Upper lobe of left lung (tissue), 6 donors: Measurements from ENCODE around the gene DLGAP1. TPM values are rescaled to one million over a fixed set of nuclear protein-coding genes. Genes with fewer than 3 reads are reported as not detected.
"Not testable (repeated sequence)": the region's sequence is repeated elsewhere in the genome, so short reads cannot be mapped to it uniquely, and the experiment has no call there.

Experiments used
- ATAC-seq, 2 donors: fragments of 200-7000 bp; cut with Tn5 transposase; one replicate each; pipeline ENCODE4 v1.9.1; 2022; ENCODE audit warnings: mild to moderate bottlenecking in 2 of 2, moderate library complexity in 2 of 2; ENCODE audit not compliant: low FRiP score in 2 of 2
- DNase-seq, 2 donors: peaks; one replicate each; pipeline ENCODE4 v3.0.0-alpha.2; 2019 to 2020
- H3K27ac ChIP-seq, 4 donors: fragments of 200-600 bp; sonication (generic); one replicate each; pipeline ENCODE4 v1.5.1; 2016 to 2019
- H3K27me3 ChIP-seq, 4 donors: fragments of 200-600 bp; sonication (generic); one replicate each; pipeline ENCODE4 v1.5.1; 2017 to 2019
- H3K36me3 ChIP-seq, 4 donors: fragments of 200-600 bp; sonication (generic); one replicate each; pipeline ENCODE4 v1.5.1; 2016 to 2019
- H3K4me1 ChIP-seq, 4 donors: fragments of 200-600 bp; sonication (generic); one replicate each; pipeline ENCODE4 v1.5.1; 2018 to 2019
- H3K4me3 ChIP-seq, 4 donors: fragments of 200-600 bp; sonication (generic); one replicate each; pipeline ENCODE4 v1.5.1; 2017 to 2019; ENCODE audit warnings: mild to moderate bottlenecking in 2 of 4, moderate library complexity in 1 of 4
- H3K9me3 ChIP-seq, 4 donors: fragments of 200-600 bp; sonication (generic); one replicate each; pipeline ENCODE4 v1.5.1; 2018 to 2019
- CTCF ChIP-seq, 6 experiments: fragments of 450-650 bp in 4 of 6; fragments of 200-600 bp in 2 of 6; sonication (generic) in 2 of 6; IDR thresholded peaks; one replicate each; pipeline ENCODE4 v1.5.1; 2016 to 2019; ENCODE audit warnings: antibody characterized with exemption in 6 of 6
- EP300 ChIP-seq, 4 donors: sonication (generic); formaldehyde crosslinking; IDR thresholded peaks; one replicate each; pipeline ENCODE4 v1.5.1; 2017; ENCODE audit warnings: antibody characterized with exemption in 4 of 4, control low read depth in 2 of 4
- POLR2A ChIP-seq, 4 donors: fragments of 450-650 bp; IDR thresholded peaks; one replicate each; pipeline ENCODE4 v1.5.1; 2016 to 2017; ENCODE audit warnings: antibody characterized with exemption in 4 of 4, mild to moderate bottlenecking in 2 of 4
- POLR2AphosphoS5 ChIP-seq, 2 donors: sonication (generic); formaldehyde crosslinking; IDR thresholded peaks; one replicate each; pipeline ENCODE4 v1.5.1; 2017; ENCODE audit warnings: antibody characterized with exemption in 2 of 2
- WGBS, 2 donors: methylation state at CpG; one replicate each; pipeline ENCODE4 v1.1.5; 2017 to 2018; 5-methylcytosine and 5-hydroxymethylcytosine counted together
- total RNA-seq, 6 donors: library from RNA; depleted of rRNA in 4 of 6; stranded (reverse); fragments of >200 nt in 4 of 6; gene quantifications; one replicate each; pipeline versions ENCODE4 v1.1.0 to v1.2.1, GENCODE V29; 2016 to 2021
- donor health status: DM: no; HTN: no; CAD: no; lungs with moderate emphysema.
- donor health status: DM: no; HTN: yes; CAD: no; lungs with severe emphysema.

DLGAP1 gene
- total RNA-seq, 6 donors from 2014 or later, result 2.1 to 4.6 (median 3.6) TPM

GRCh38 chr18:4351005-4351404, 104.1 kb downstream of the DLGAP1 start:
- TF ChIP-seq CTCF (IDR thresholded peaks at IDR 0.05), result no peak
- no peak for TF ChIP-seq POLR2AphosphoS5 (IDR thresholded peaks at IDR 0.05)
- TF ChIP-seq POLR2A (IDR thresholded peaks at IDR 0.05), result no peak
- no peak for TF ChIP-seq EP300 (IDR thresholded peaks at IDR 0.05)
- H3K9me3 ChIP-seq, result no peaks in the 10 kb centered on the region
- no peak for DNase-seq
- H3K36me3 ChIP-seq, result no peaks in the 10 kb centered on the region
- H3K27me3 ChIP-seq, result no peaks in the 10 kb centered on the region
- 78 to 79% methylated on average over 2 of the region's 2 CpGs for WGBS, 2 donors
- H3K27ac ChIP-seq, result no peak overlapping the region
- ATAC-seq, result no peak
- H3K4me1 ChIP-seq, result no peaks in the 10 kb centered on the region
- no peak overlapping the region for H3K4me3 ChIP-seq

- H3K9me3 ChIP-seq, result no peaks in the 10 kb centered on the region
- no peaks in the 10 kb centered on the region for H3K36me3 ChIP-seq
- no peak overlapping the region for H3K4me3 ChIP-seq
- 63 to 82% methylated on average over 1 of the region's 1 CpG for WGBS, 2 donors
- no peaks in the 10 kb centered on the region for H3K4me1 ChIP-seq
- no peaks in the 10 kb centered on the region for H3K27me3 ChIP-seq
- ATAC-seq (no peak), DNase-seq (no peak)
- no peak overlapping the region for H3K27ac ChIP-seq
- TF ChIP-seq POLR2A (IDR thresholded peaks at IDR 0.05), result no peak
- TF ChIP-seq CTCF (IDR thresholded peaks at IDR 0.05), result no peak
- no peak for TF ChIP-seq EP300 (IDR thresholded peaks at IDR 0.05)
- TF ChIP-seq POLR2AphosphoS5 (IDR thresholded peaks at IDR 0.05), result no peak
Measured at GRCh38 chr18:4335386-4335785, 119.7 kb downstream of the DLGAP1 start.

- no peak overlapping the region for H3K27ac ChIP-seq
- H3K4me1 ChIP-seq, result no peaks in the 10 kb centered on the region
- no peak for ATAC-seq
- no peaks in the 10 kb centered on the region for H3K27me3 ChIP-seq
- 84 to 89% methylated on average over 5 of the region's 5 CpGs for WGBS, 2 donors
- TF ChIP-seq POLR2A (IDR thresholded peaks at IDR 0.05), result no peak
- no peak overlapping the region for H3K4me3 ChIP-seq
- no peaks in the 10 kb centered on the region for H3K9me3 ChIP-seq
- DNase-seq, result no peak
- no peaks in the 10 kb centered on the region for H3K36me3 ChIP-seq
Measured at GRCh38 chr18:4333043-4333442, 122.1 kb downstream of the DLGAP1 start.

GRCh38 chr18:4319738-4320677, 135.1 kb downstream of the DLGAP1 start:
- Histone ChIP-seq H3K36me3 (no peaks in the 10 kb centered on the region), H3K4me1 (no peaks in the 10 kb centered on the region), H3K27me3 (no peaks in the 10 kb centered on the region), H3K4me3 (no peak overlapping the region), H3K27ac (no peak overlapping the region), H3K9me3 (no peaks in the 10 kb centered on the region)
- WGBS, 2 donors, result 63 to 73% methylated on average over 3 of the region's 3 CpGs
- ATAC-seq, result no peak
- DNase-seq, result no peak
- TF ChIP-seq POLR2A (IDR thresholded peaks at IDR 0.05), result no peak
- TF ChIP-seq POLR2AphosphoS5 (IDR thresholded peaks at IDR 0.05), result no peak
- TF ChIP-seq EP300 (IDR thresholded peaks at IDR 0.05), result no peak
- TF ChIP-seq CTCF (IDR thresholded peaks at IDR 0.05), result no peak

- Histone ChIP-seq H3K27me3 (no peaks in the 10 kb centered on the region), H3K9me3 (no peaks in the 10 kb centered on the region), H3K36me3 (no peaks in the 10 kb centered on the region), H3K27ac (no peak overlapping the region), H3K4me3 (no peak overlapping the region), H3K4me1 (no peaks in the 10 kb centered on the region)
- TF ChIP-seq POLR2A (IDR thresholded peaks at IDR 0.05), result no peak
- TF ChIP-seq CTCF (IDR thresholded peaks at IDR 0.05), result no peak
- no peak for TF ChIP-seq POLR2AphosphoS5 (IDR thresholded peaks at IDR 0.05)
- no peak for TF ChIP-seq EP300 (IDR thresholded peaks at IDR 0.05)
- no peak for DNase-seq
- WGBS, 2 donors, result 66 to 69% methylated on average over 5 of the region's 5 CpGs
- ATAC-seq, result no peak
Measured at GRCh38 chr18:4318311-4318710, 136.8 kb downstream of the DLGAP1 start.

GRCh38 chr18:4311945-4312344, 143.2 kb downstream of the DLGAP1 start:
- H3K9me3 ChIP-seq, H3K27me3 ChIP-seq, H3K4me1 ChIP-seq, H3K4me3 ChIP-seq, ATAC-seq, H3K36me3 ChIP-seq, DNase-seq, H3K27ac ChIP-seq: not testable (repeated sequence)
- WGBS, 2 donors, result 91 to 92% methylated on average over 4 of the region's 4 CpGs
